Astrocyte (in vitro differentiated cells and primary cell): ENCODE results near the gene DHX29.

Source experiments
- CTCF ChIP-seq: IDR thresholded peaks from 2 replicates; pipeline ENCODE4 v1.5.1; 2011; ENCODE audit warnings: low read depth, mild to moderate bottlenecking, inconsistent platforms, low read length, moderate library complexity; ENCODE audit not compliant: insufficient read depth
- EZH2 ChIP-seq: IDR thresholded peaks from 2 replicates; pipeline ENCODE4 v1.6.1; 2012; ENCODE audit warnings: mild to moderate bottlenecking, low read length, inconsistent platforms; ENCODE audit not compliant: insufficient read depth

- TF ChIP-seq CTCF: no peak
- no peak for TF ChIP-seq EZH2
Measured at GRCh38 chr5:55350754-55351153, 43.3 kb upstream of the DHX29 start.
